ENCODE measurements around the gene ST14. TPM values are rescaled to one million over a fixed set of nuclear protein-coding genes. Genes with fewer than 3 reads are reported as not detected.
"Not testable (repeated sequence)": the region's sequence is repeated elsewhere in the genome, so short reads cannot be mapped to it uniquely, and the experiment has no call there.

ST14 gene
- polyA plus RNA-seq, 1 donor = 23.5 TPM

GRCh38 chr11:130183878-130184610 lies 24.5 kb downstream of the ST14 start:
- no peak for DNase-seq

DNA sequence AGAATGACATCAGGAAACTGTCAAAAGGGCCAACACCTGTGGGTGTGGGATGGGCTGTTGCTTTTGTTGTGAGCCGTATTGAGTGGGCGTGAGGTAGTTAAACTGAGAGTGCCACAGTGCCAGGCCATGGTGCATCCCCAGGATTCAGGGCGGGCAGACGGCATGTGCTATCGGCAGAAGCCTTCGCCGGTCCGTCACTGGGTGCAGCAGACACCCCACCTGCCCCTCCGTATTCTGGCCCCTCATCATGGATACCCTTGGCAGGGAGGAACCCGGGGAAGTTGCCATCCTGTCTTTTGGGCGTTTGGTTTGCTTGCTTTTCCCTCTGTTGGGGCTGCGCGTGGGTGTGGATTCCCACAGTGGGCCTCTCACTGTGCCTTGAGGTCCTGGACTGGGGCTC lies 27.5 kb downstream of the ST14 start:
- no peak for DNase-seq

- DNase-seq = no peak
Observed at GRCh38 chr11:130188047-130188446, 28.5 kb downstream of the ST14 start.

GRCh38 chr11:130188585-130189347 lies 29.2 kb downstream of the ST14 start:
- no peak for DNase-seq

DNA sequence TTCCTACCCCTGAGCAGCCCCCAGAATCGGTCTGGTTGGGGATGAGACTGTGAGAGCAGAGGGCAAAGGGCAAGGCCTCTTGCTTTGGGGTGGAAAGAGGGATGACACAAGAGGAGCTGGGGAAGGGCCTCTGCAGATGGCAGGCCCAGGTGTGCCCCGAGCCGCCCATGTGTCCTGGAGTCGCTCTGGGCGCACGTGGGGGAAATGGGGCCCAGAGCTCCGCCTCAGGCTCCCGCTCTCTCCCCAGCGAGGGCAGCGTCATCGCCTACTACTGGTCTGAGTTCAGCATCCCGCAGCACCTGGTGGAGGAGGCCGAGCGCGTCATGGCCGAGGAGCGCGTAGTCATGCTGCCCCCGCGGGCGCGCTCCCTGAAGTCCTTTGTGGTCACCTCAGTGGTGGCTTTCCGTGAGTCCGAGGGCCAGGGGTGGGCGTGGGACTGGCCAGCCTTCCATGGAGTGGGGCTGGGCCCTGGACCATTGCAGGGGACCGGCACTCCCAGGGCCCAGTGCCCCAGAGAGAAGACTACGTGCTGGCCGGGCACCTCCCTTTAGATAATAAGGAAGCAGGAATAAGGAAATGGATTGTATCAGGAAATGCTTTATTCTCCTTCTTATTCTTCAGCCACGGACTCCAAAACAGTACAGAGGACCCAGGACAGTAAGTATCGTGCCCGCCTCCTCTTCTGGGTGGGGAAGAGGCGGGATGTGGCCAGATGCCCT lies 30.1 kb downstream of the ST14 start:
- DNase-seq = no peak

GRCh38 chr11:130190371-130190881 lies 30.8 kb downstream of the ST14 start:
- no peak for DNase-seq

GRCh38 chr11:130191896-130192295 lies 32.3 kb downstream of the ST14 start:
- DNase-seq = no peak

DNA sequence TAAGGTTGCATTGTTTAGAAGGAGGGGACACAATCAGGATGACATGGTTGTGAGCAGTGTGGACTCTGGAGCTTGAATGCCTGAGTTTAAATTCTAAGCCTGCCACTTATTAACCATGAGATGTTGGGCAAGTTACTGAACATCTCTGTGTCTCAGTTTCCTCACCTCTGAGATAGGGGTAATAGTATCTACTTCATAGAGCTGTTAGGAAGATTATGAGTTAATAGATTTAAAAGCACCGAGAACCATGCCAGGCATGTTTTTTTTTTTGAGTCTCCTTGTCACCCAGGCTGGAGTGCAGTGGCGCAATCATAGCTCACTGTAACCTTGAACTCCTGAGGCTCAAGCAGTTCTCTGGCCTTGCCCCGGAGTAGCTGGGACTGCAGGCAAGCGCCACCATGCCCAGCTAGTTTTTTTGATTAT lies 33.3 kb downstream of the ST14 start:
- no peak for DNase-seq

DNA sequence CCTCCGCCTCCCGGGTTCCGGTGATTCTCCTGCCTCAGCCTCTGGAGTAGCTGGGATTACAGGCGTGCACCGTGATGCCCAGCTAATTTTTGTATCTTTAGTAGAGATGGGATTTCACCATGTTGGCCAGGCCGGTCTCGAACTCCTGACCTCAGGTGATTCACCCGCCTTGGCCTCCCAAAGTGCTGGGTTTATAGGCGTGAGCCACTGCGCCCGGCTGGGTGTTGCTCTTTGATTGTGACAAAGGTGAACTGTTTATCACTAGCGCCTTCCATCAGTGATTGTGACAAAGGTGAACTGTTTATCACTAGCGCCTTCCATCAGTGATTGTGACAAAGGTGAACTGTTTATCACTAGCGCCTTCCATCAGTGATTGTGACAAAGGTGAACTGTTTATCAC lies 34.0 kb downstream of the ST14 start:
- not testable (repeated sequence) for DNase-seq

DNA sequence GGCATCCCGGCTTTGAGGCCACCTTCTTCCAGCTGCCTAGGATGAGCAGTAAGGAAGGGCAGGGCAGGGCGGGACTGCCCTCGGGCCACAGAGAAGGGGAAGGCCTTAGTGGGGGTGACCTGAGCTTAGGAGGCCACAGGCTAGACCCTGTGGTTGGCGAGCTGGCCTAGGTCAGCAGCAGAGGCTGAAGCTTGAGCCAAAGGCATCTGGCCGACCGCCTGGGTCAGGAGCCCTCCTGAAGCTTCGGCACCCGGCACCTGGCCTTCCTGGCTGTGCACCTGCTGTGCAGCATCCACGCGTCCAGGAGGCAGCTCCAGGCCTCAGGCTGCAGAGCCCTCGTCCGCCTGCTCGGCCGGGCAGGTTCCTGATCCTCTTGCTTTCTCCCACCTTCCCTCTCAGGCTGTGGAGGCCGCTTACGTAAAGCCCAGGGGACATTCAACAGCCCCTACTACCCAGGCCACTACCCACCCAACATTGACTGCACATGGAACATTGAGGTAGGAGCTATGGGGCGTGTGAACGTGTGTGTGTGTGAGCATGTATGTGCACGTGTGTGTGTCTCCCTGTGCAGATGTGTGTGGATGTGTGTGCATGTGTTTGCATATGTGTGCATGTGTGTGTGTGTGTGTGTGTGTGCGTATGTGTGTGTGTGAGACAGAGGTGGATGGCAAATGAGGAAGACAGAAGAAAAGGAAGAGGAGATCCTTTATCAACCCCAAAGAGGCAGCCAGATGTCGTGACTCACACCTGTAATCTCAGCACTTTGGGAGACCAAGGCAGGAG lies 34.9 kb downstream of the ST14 start:
- DNase-seq = no peak

GRCh38 chr11:130197386-130198035 lies 37.9 kb downstream of the ST14 start:
- no peak for DNase-seq

- no peak for DNase-seq
Observed at GRCh38 chr11:130198292-130198691, 38.7 kb downstream of the ST14 start.

GRCh38 chr11:130198964-130199363 lies 39.4 kb downstream of the ST14 start:
- no peak for DNase-seq

- no peak for DNase-seq
Observed at GRCh38 chr11:130199792-130200191, 40.2 kb downstream of the ST14 start.

- DNase-seq = no peak
Observed at GRCh38 chr11:130201026-130201425, 41.4 kb downstream of the ST14 start.

DNA sequence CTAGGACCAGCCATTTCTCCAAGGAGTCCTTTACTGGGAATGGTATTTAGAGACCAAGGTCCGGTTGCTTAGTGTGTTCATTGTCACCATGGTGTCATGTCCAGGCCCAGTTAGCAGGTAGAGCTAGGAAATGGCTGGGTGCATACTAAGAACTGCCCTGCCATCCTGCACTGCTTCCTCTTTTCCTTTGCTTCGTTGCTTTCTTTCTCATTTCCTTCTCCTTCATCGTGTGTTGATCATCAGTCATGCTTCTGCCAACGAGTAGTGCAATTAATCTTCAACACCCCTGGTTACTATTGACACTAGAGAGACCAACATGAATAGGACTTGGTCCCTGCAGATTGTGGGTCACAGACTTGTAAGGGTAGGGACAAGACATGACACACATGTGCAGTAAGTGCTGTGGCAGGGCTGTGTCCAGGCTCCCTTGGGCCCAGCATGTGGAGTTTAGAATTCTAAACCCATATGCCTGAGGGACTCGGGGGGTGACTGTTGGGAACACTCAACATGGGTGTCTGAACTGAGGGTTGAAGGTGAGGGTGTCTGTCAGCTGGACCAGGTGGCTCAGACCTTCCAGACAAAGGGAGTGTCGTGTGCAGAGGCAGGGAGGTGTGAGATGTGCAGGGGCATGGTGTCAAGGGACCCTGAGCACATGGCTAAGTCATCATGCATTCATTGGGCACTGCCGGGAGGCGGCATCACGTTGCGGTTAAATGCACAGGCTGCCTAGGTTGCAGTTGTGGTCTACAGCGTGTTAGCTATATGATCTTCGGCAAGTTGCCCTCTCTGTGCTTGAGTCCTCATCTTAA lies 42.6 kb downstream of the ST14 start:
- no peak for DNase-seq

DNA sequence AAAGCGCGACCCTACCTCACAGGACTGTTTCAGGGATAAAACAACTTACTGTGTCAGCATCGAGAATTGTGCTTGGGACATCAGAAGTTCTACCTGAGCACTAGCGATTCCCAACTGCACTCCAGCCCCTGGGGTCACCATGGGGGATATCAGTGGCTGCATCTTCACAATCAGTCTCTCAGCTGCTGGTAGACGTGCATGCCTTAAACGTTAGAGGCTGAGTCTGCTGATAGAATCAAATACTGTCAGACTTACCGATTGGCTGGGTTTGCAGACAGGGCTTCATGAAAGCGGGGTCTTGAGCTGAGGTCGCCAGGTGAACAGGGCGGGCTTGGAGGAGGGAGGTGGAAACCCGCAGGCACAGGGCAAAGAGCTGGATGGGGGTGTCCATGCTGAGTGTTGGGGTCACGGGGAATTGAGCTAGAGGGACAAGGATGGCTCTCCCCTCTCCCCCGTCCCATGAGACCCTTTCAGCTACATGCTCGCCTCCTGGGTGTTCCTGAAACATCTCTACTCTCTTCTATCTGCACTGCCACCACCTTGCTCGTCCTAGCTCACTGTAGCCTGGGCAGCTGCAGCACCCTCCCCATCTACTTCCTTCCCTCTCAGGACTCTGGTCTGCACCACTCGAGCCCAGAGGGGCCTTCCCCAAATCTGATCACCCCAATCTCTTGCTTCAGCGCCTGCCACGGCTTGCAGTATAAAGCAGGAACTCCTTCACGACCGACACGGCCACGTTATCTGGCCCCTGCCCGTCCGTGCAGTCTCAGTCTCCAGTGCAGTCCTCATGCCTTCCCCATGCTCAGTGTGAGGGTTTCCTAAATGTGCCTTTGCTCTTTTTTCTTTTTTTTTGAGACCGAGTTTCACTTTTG lies 43.5 kb downstream of the ST14 start:
- DNase-seq = no peak

- DNase-seq = no peak
Observed at GRCh38 chr11:130203766-130204702, 44.5 kb downstream of the ST14 start.
